Activated CD8-positive, alpha-beta memory T cell treated with anti-CD3 and anti-CD28 coated beads for 36 hours (primary cell): Measurements from ENCODE around the gene WDHD1. TPM values are rescaled to one million over a fixed set of nuclear protein-coding genes. Genes with fewer than 3 reads are reported as not detected.
"Not testable (repeated sequence)": the region's sequence is repeated elsewhere in the genome, so short reads cannot be mapped to it uniquely, and the experiment has no call there.

Experiments used
- CTCF ChIA-PET: fragments of 350-600 bp; sonication (Branson Sonifier 250); formaldehyde crosslinking; loops from one replicate; lab custom pipeline; 2021; ENCODE audit warnings: antibody characterized with exemption; lab: Charles Lee
- POLR2A ChIA-PET: fragments of 350-600 bp; sonication (Branson Sonifier 250); formaldehyde crosslinking; loops from one replicate; lab custom pipeline; 2021; ENCODE audit warnings: antibody characterized with exemption; lab: Charles Lee
- total RNA-seq, 2 experiments: library from RNA; stranded (reverse); gene quantifications; one replicate each; pipeline ENCODE4 v1.2.3, GENCODE V29; 2021

WDHD1 gene
- 10 to 100 TPM; 62.4 to 63.6 TPM for total RNA-seq

- POLR2A ChIA-PET = interaction anchor here (0.6 to 1.6 kb wide), 8 partner anchors 21 to 1742 kb away, joined by 3 to 30 read pairs (median 4); partner anchors contain the start of gene MAPK1IP1L
- CTCF ChIA-PET = interaction anchor here (0.6 to 2.3 kb wide), 3 partner anchors 15 to 61 kb away, joined by 3 to 16 read pairs (median 4); partner anchors contain the start of gene MAPK1IP1L
Observed at GRCh38 chr14:55026793-55027561, at the start of gene WDHD1, which contains the start of gene SOCS4. WDHD1 (minus strand) TSS chr14:55027099; CDS start chr14:55026787, 312 bp downstream. SOCS4 (plus strand) TSS chr14:55027236; CDS start chr14:55043042, 15,806 bp downstream.

- CTCF ChIA-PET = no interaction called here
- POLR2A ChIA-PET = no interaction called here
Observed at GRCh38 chr14:55075628-55076175, 48.8 kb upstream of the WDHD1 start.

- CTCF ChIA-PET = no interaction called here
- POLR2A ChIA-PET = no interaction called here
Observed at GRCh38 chr14:55074662-55075061, 47.8 kb upstream of the WDHD1 start.

- POLR2A ChIA-PET = no interaction called here
- CTCF ChIA-PET = no interaction called here
Observed at GRCh38 chr14:55073856-55074255, 47.0 kb upstream of the WDHD1 start.

GRCh38 chr14:55071870-55072640 lies 45.2 kb upstream of the WDHD1 start:
- ChIA-PET POLR2A (interaction anchor here (0.6 to 1.7 kb wide), 5 partner anchors 19 to 169 kb away, joined by 3 to 7 read pairs (median 3); partner anchors contain the start of gene MAPK1IP1L), CTCF (interaction anchor here (0.5 to 1.4 kb wide), 7 partner anchors 18 to 141 kb away, joined by 3 to 6 read pairs (median 3); partner anchors contain the start of gene MAPK1IP1L)

GRCh38 chr14:55070981-55071411 lies 44.1 kb upstream of the WDHD1 start:
- POLR2A ChIA-PET = interaction anchor here (1.2 kb wide), 1 partner anchor 18 kb away, joined by 3 read pairs; no protein-coding TSS in a partner anchor
- CTCF ChIA-PET = interaction anchor here (1.1 kb wide), 1 partner anchor 20 kb away, joined by 3 read pairs; no protein-coding TSS in a partner anchor

GRCh38 chr14:55066223-55066622 lies 39.3 kb upstream of the WDHD1 start:
- CTCF ChIA-PET = interaction anchor here (0.7 to 1.2 kb wide), 3 partner anchors 15 to 90 kb away, joined by 3 to 7 read pairs (median 3); no protein-coding TSS in a partner anchor
- POLR2A ChIA-PET = interaction anchor here (0.6 to 0.7 kb wide), 2 partner anchors 14 to 57 kb away, joined by 6 to 7 read pairs; no protein-coding TSS in a partner anchor

- CTCF ChIA-PET = interaction anchor here (0.7 to 1.2 kb wide), 3 partner anchors 14 to 1902 kb away, joined by 3 to 7 read pairs (median 3); no protein-coding TSS in a partner anchor
- POLR2A ChIA-PET = no interaction called here
Observed at GRCh38 chr14:55065411-55065810, 38.5 kb upstream of the WDHD1 start.

GRCh38 chr14:55064896-55065295 lies 38.0 kb upstream of the WDHD1 start:
- POLR2A ChIA-PET = not testable (repeated sequence)

GRCh38 chr14:55062517-55063351 lies 35.8 kb upstream of the WDHD1 start:
- ChIA-PET POLR2A (no interaction called here), CTCF (interaction anchor here (1.6 kb wide), 1 partner anchor 11 kb away, joined by 5 read pairs; the partner anchor contains the start of gene MAPK1IP1L)

More at GRCh38 chr14:55064896-55065295, 38.0 kb upstream of the WDHD1 start:
- CTCF ChIA-PET = not testable (repeated sequence)

GRCh38 chr14:55059333-55059732 lies 32.4 kb upstream of the WDHD1 start:
- CTCF ChIA-PET = interaction anchor here (0.7 to 1.7 kb wide), 2 partner anchors 8 to 76 kb away, joined by 5 to 6 read pairs; partner anchors contain the start of gene MAPK1IP1L
- POLR2A ChIA-PET = no interaction called here

GRCh38 chr14:55057919-55058318 lies 31.0 kb upstream of the WDHD1 start:
- CTCF ChIA-PET = interaction anchor here (1.2 kb wide), 1 partner anchor 9 kb away, joined by 3 read pairs; no protein-coding TSS in a partner anchor
- POLR2A ChIA-PET = no interaction called here

- POLR2A ChIA-PET = interaction anchor here (0.6 kb wide), 1 partner anchor 81 kb away, joined by 5 read pairs; no protein-coding TSS in a partner anchor
Observed at GRCh38 chr14:55054098-55054497, 27.2 kb upstream of the WDHD1 start.

GRCh38 chr14:55053500-55053899 lies 26.6 kb upstream of the WDHD1 start:
- POLR2A ChIA-PET = interaction anchor here (1.1 to 1.4 kb wide), 3 partner anchors 17 to 45 kb away, joined by 3 to 5 read pairs (median 3); no protein-coding TSS in a partner anchor
- CTCF ChIA-PET = interaction anchor here (1.6 kb wide), 1 partner anchor 19 kb away, joined by 4 read pairs; no protein-coding TSS in a partner anchor

More at GRCh38 chr14:55054098-55054497, 27.2 kb upstream of the WDHD1 start:
- CTCF ChIA-PET = interaction anchor here (1.6 kb wide), 1 partner anchor 18 kb away, joined by 4 read pairs; no protein-coding TSS in a partner anchor

GRCh38 chr14:55053018-55053417 lies 26.1 kb upstream of the WDHD1 start:
- ChIA-PET POLR2A (interaction anchor here (0.5 to 1.4 kb wide), 5 partner anchors 14 to 45 kb away, joined by 3 to 6 read pairs (median 5); no protein-coding TSS in a partner anchor), CTCF (no interaction called here)

GRCh38 chr14:55052269-55052930 lies 25.5 kb upstream of the WDHD1 start:
- POLR2A ChIA-PET = interaction anchor here (0.5 to 2.0 kb wide), 8 partner anchors 14 to 46 kb away, joined by 3 to 30 read pairs (median 5); partner anchors contain the start of genes SOCS4 and WDHD1
- CTCF ChIA-PET = interaction anchor here (0.7 to 1.9 kb wide), 8 partner anchors 10 to 138 kb away, joined by 3 to 16 read pairs (median 5); partner anchors contain the start of genes SOCS4 and WDHD1
